HepG2 (cell line): Measurements from ENCODE around the gene ALOX5. TPM values are rescaled to one million over a fixed set of nuclear protein-coding genes. Genes with fewer than 3 reads are reported as not detected.
"Not testable (repeated sequence)": the region's sequence is repeated elsewhere in the genome, so short reads cannot be mapped to it uniquely, and the experiment has no call there.

Source experiments
- ATAC-seq: fragments of 200-7000 bp; cut with Tn5 transposase; 3 replicates; pipeline ENCODE4 v1.9.1; 2020; ENCODE audit warnings: mild to moderate bottlenecking, moderate library complexity
- BruUV-seq: library from RNA; stranded (reverse); fragments of 400-500 nt; replicated peaks from 2 replicates; lab custom pipeline; 2021; lab: Mats Ljungman, UMichigan
- CTCF ChIA-PET: fragments of 300-600 bp; formaldehyde crosslinking; extraction: SDS; loops from one replicate; lab custom pipeline; 2021; ENCODE audit warnings: low total read pairs, inconsistent platforms, low intra/inter-chr PET ratio; lab: Yijun Ruan, JAX
- POLR2A ChIA-PET: fragments of 350-600 bp; sonication (Branson Sonifier 250); formaldehyde crosslinking; loops from one replicate; lab custom pipeline; 2020; ENCODE audit warnings: antibody characterized with exemption, inconsistent platforms; lab: Yijun Ruan, JAX
- DNase-seq: peaks from one replicate; pipeline ENCODE4 v3.0.0-alpha.2; 2015; ENCODE audit warnings: low spot score
- FAIRE-seq: peaks from 3 replicates; lab custom pipeline; 2011; peaks lifted over from hg19 to GRCh38; lab: Jason Lieb, UNC
- H2AFZ ChIP-seq: one replicate; pipeline ENCODE4 v1.6.1; 2011; ENCODE audit warnings: low read length, inconsistent platforms
- H3K27ac ChIP-seq: fragments of 300-600 bp; 3 replicates; pipeline ENCODE4 v1.8.0; 2011; ENCODE audit warnings: mixed run types, mild to moderate bottlenecking, mixed read lengths, low read length, inconsistent platforms; ENCODE audit not compliant: insufficient read depth; ENCODE audit errors: extremely low read length
- H3K27me3 ChIP-seq, 2 experiments: fragments of 200-600 bp in 1 of 2; 2 replicates in 1 of 2; 3 replicates in 1 of 2; pipeline versions ENCODE4 v1.6.0 to v1.8.0; 2011; ENCODE audit warnings: low read length in 2 of 2, mild to moderate bottlenecking in 2 of 2, moderate library complexity in 2 of 2, inconsistent platforms in 1 of 2; ENCODE audit not compliant: insufficient read depth in 2 of 2, control insufficient read depth in 1 of 2
- H3K36me3 ChIP-seq, 2 experiments: fragments of 200-600 bp in 1 of 2; replicated peaks in 1 of 2; 2 replicates in 1 of 2; 3 replicates in 1 of 2; pipeline versions ENCODE4 v1.5.1 to v1.8.0; 2011; ENCODE audit warnings: low read length in 2 of 2, inconsistent platforms in 1 of 2; ENCODE audit not compliant: insufficient read depth in 2 of 2, control insufficient read depth in 1 of 2
- H3K4me1 ChIP-seq: 2 replicates; pipeline ENCODE4 v1.5.1; 2012; ENCODE audit warnings: low read length, inconsistent platforms; ENCODE audit not compliant: insufficient read depth
- H3K4me2 ChIP-seq: 2 replicates; pipeline ENCODE4 v1.6.0; 2011; ENCODE audit warnings: low read depth, low read length, inconsistent platforms
- H3K4me3 ChIP-seq, 3 experiments: fragments of 200-600 bp in 1 of 3; sonication (generic), shearing (Covaris generic) in 1 of 3; replicated peaks in 1 of 3; 2 replicates each; pipeline ENCODE4 v1.5.1; 2011 to 2016; ENCODE audit warnings: low read length in 3 of 3, inconsistent platforms in 2 of 3, low read depth in 2 of 3, mild to moderate bottlenecking in 2 of 3, control low read depth in 1 of 3, mixed read lengths in 1 of 3; ENCODE audit not compliant: insufficient read depth in 1 of 3
- H3K79me2 ChIP-seq: one replicate; pipeline ENCODE4 v1.6.1; 2011; ENCODE audit warnings: low read length, inconsistent platforms; ENCODE audit not compliant: insufficient read depth
- H3K9ac ChIP-seq: 2 replicates; pipeline ENCODE4 v1.6.0; 2011; ENCODE audit warnings: mild to moderate bottlenecking, low read depth, low read length, inconsistent platforms; ENCODE audit not compliant: insufficient read depth
- H3K9me3 ChIP-seq: 2 replicates; pipeline ENCODE4 v1.5.1; 2012; ENCODE audit warnings: mild to moderate bottlenecking, low read length
- H4K20me1 ChIP-seq: 2 replicates; pipeline ENCODE4 v1.6.0; 2011; ENCODE audit warnings: inconsistent platforms, mild to moderate bottlenecking, low read length, moderate library complexity; ENCODE audit not compliant: insufficient read depth
- WGBS: methylation state at CpG from one replicate; pipeline ENCODE4 v1.1.6; 2017; ENCODE audit warnings: low lambda C conversion rate; 5-methylcytosine and 5-hydroxymethylcytosine counted together
- in situ Hi-C: cut with HindIII; loops from 2 replicates; pipeline ENCODE4 v1.10.0; 2017; ENCODE audit warnings: low pct_unique_long_range_greater_than_20kb; ENCODE audit not compliant: extremely low pct_ligation_motif_present
- intact Hi-C: fragments of 100-400 bp; cut with micrococcal nuclease; formaldehyde crosslinking; loops from one replicate; pipeline ENCODE4 v1.10.0; 2022; ENCODE audit not compliant: unreplicated experiment
- polyA plus RNA-seq, 8 experiments: library from polyadenylated mRNA; depleted of rRNA in 3 of 8; stranded (reverse) in 7 of 8; unstranded in 1 of 8; fragments of >200 nt; fragmentation: Illumina TruSeq in 4 of 8; extraction: Trizol in 4 of 8; gene quantifications; 2 replicates each; pipeline versions ENCODE4 v1.2.1 to v1.2.3, GENCODE V29; 2011 to 2016; ENCODE audit warnings: low read depth in 4 of 8, missing spikeins in 1 of 8, mixed read lengths in 1 of 8; ENCODE audit not compliant: insufficient read depth in 1 of 8
- total RNA-seq, 5 experiments: library from RNA; depleted of rRNA; stranded (reverse); fragments of >200 nt; fragmentation: Illumina TruSeq; extraction: Trizol; gene quantifications; 2 replicates each; pipeline ENCODE4 v1.2.3, GENCODE V29; 2016; ENCODE audit warnings: low read depth in 1 of 5

Gene ALOX5
- total and polyA plus RNA-seq, 2 of the 13 experiments (the other 11 are each of a cell fraction or from before 2014, with no cell fraction given), result 0.04 TPM; not detected in 1

GRCh38 chr10:45346652-45347335 lies 27.2 kb upstream of the ALOX5 start:
- H2AFZ ChIP-seq, H3K4me3 ChIP-seq, H3K4me2 ChIP-seq, BruUV-seq, H3K27me3 ChIP-seq, in situ Hi-C loops, H3K4me1 ChIP-seq, FAIRE-seq, CTCF ChIA-PET, H3K9ac ChIP-seq, POLR2A ChIA-PET, H4K20me1 ChIP-seq, ATAC-seq, H3K27ac ChIP-seq, H3K36me3 ChIP-seq, intact Hi-C loops, DNase-seq, H3K9me3 ChIP-seq, H3K79me2 ChIP-seq: not testable (repeated sequence)
- WGBS, result no CpG with 5 or more reads among the region's 24 CpGs

- in situ Hi-C loops, H3K9ac ChIP-seq, intact Hi-C loops, H3K4me1 ChIP-seq, DNase-seq, H4K20me1 ChIP-seq, POLR2A ChIA-PET, H3K36me3 ChIP-seq, H3K4me2 ChIP-seq, CTCF ChIA-PET, BruUV-seq, ATAC-seq, H3K27ac ChIP-seq, H3K79me2 ChIP-seq, H2AFZ ChIP-seq, H3K27me3 ChIP-seq, H3K4me3 ChIP-seq, H3K9me3 ChIP-seq, FAIRE-seq: not testable (repeated sequence)
- 49% methylated on average over 3 of the region's 20 CpGs for WGBS
These were observed 26.6 kb upstream of the ALOX5 start for GRCh38 chr10:45347464-45347863.

- not testable (repeated sequence) for BruUV-seq, FAIRE-seq
These were observed 25.7 kb upstream of the ALOX5 start for GRCh38 chr10:45348196-45348765.

More at GRCh38 chr10:45348196-45348765, 25.7 kb upstream of the ALOX5 start:
- intact Hi-C loops, CTCF ChIA-PET, H4K20me1 ChIP-seq, H3K9ac ChIP-seq, H3K79me2 ChIP-seq, POLR2A ChIA-PET, H3K27ac ChIP-seq, H3K36me3 ChIP-seq, ATAC-seq, H3K4me1 ChIP-seq, in situ Hi-C loops, H3K9me3 ChIP-seq, H2AFZ ChIP-seq, H3K4me2 ChIP-seq, H3K27me3 ChIP-seq, H3K4me3 ChIP-seq, DNase-seq: not testable (repeated sequence)
- 84% methylated on average over 14 of the region's 31 CpGs for WGBS
